OCI-LY7 (cell line): ENCODE results near the gene PYHIN1. TPM values are rescaled to one million over a fixed set of nuclear protein-coding genes. Genes with fewer than 3 reads are reported as not detected.

Experiments used
- BruUV-seq: library from RNA; stranded (reverse); fragments of 400-500 nt; replicated peaks from 2 replicates; lab custom pipeline; 2021; lab: Mats Ljungman, UMichigan
- CTCF ChIA-PET: fragments of 300-600 bp; sonication (Branson Sonifier 250); formaldehyde crosslinking; loops from one replicate; lab custom pipeline; 2022; ENCODE audit warnings: antibody characterized with exemption; ENCODE audit not compliant: unreplicated experiment; lab: Charles Lee
- POLR2A ChIA-PET: fragments of 300-600 bp; sonication (Branson Sonifier 250); formaldehyde crosslinking; loops from one replicate; lab custom pipeline; 2022; ENCODE audit warnings: antibody characterized with exemption; lab: Charles Lee
- DNase-seq: peaks from one replicate; pipeline ENCODE4 v3.0.0-alpha.2; 2015; ENCODE audit warnings: low spot score
- H2AFZ ChIP-seq: fragments of 200-600 bp; sonication (generic), shearing (Covaris generic); 2 replicates; pipeline ENCODE4 v1.6.1; 2014; ENCODE audit warnings: mild to moderate bottlenecking, antibody characterized with exemption, low read length, moderate library complexity
- H3K27ac ChIP-seq: fragments of 200-600 bp; sonication (generic); 2 replicates; pipeline ENCODE4 v1.5.1; 2014; ENCODE audit warnings: mixed run types, low read depth, mild to moderate bottlenecking, moderate library complexity, low read length, inconsistent platforms; ENCODE audit not compliant: poor library complexity, severe bottlenecking
- H3K36me3 ChIP-seq: fragments of 200-600 bp; sonication (generic); 2 replicates; pipeline ENCODE4 v1.6.1; 2014; ENCODE audit warnings: mild to moderate bottlenecking, antibody characterized with exemption, low read length, moderate library complexity, mixed read lengths; ENCODE audit not compliant: insufficient read depth
- H3K4me1 ChIP-seq: fragments of 200-600 bp; sonication (generic); 2 replicates; pipeline ENCODE4 v1.5.1; 2014; ENCODE audit warnings: mild to moderate bottlenecking, low read length; ENCODE audit not compliant: insufficient read depth, poor library complexity, severe bottlenecking
- H3K4me2 ChIP-seq: fragments of 200-600 bp; sonication (generic); 2 replicates; pipeline ENCODE4 v1.6.1; 2014; ENCODE audit warnings: mild to moderate bottlenecking, low read length
- H3K4me3 ChIP-seq: fragments of 200-600 bp; sonication (generic); 2 replicates; pipeline ENCODE4 v1.5.1; 2014; ENCODE audit warnings: mild to moderate bottlenecking, low read depth, low read length; ENCODE audit not compliant: poor library complexity, severe bottlenecking
- H3K79me2 ChIP-seq: fragments of 200-600 bp; sonication (generic); 2 replicates; pipeline ENCODE4 v1.6.1; 2016; ENCODE audit warnings: low read depth, mild to moderate bottlenecking, low read length, moderate library complexity, mixed read lengths; ENCODE audit not compliant: insufficient read depth
- H3K9me2 ChIP-seq: fragments of 200-600 bp; sonication (generic); 2 replicates; pipeline ENCODE4 v1.6.1; 2016; ENCODE audit warnings: mild to moderate bottlenecking, low read length, mixed read lengths; ENCODE audit not compliant: insufficient read depth
- H3K9me3 ChIP-seq: fragments of 200-600 bp; sonication (generic); 2 replicates; pipeline ENCODE4 v1.6.1; 2014; ENCODE audit warnings: mild to moderate bottlenecking, mixed run types, low read length, mixed read lengths
- H4K20me1 ChIP-seq: fragments of 200-600 bp; sonication (generic); 2 replicates; pipeline ENCODE4 v1.6.1; 2014; ENCODE audit warnings: mild to moderate bottlenecking, antibody characterized with exemption, low read length, moderate library complexity, mixed read lengths; ENCODE audit not compliant: insufficient read depth
- EZH2phosphoT487 ChIP-seq: fragments of 200-600 bp; sonication (generic); IDR thresholded peaks from 2 replicates; pipeline ENCODE4 v1.6.1; 2018; ENCODE audit warnings: low read depth, borderline replicate concordance, mild to moderate bottlenecking, mixed run types, antibody characterized with exemption, low read length, moderate library complexity, mixed read lengths
- intact Hi-C: fragments of 100-400 bp; cut with micrococcal nuclease; formaldehyde crosslinking; loops from one replicate; pipeline ENCODE4 v1.10.0; 2022; ENCODE audit not compliant: unreplicated experiment
- total RNA-seq, 2 experiments: library from RNA; depleted of rRNA in 1 of 2; stranded (reverse); fragments of >200 nt in 1 of 2; shearing (Covaris generic) in 1 of 2; gene quantifications; 2 replicates each; pipeline ENCODE4 v1.2.3, GENCODE V29; 2014 to 2022
- TF ChIP-seq, protein P1 (sequence below): fragments of 200-600 bp; sonication (generic); conservative IDR thresholded peaks from 2 replicates; pipeline ENCODE4 v1.5.1; 2014; ENCODE audit warnings: mild to moderate bottlenecking, antibody characterized with exemption, low read length, moderate library complexity, mixed read lengths

Gene PYHIN1
- total RNA-seq, 2 experiments from 2014 or later = 18.2 to 42.5 TPM

DNA sequence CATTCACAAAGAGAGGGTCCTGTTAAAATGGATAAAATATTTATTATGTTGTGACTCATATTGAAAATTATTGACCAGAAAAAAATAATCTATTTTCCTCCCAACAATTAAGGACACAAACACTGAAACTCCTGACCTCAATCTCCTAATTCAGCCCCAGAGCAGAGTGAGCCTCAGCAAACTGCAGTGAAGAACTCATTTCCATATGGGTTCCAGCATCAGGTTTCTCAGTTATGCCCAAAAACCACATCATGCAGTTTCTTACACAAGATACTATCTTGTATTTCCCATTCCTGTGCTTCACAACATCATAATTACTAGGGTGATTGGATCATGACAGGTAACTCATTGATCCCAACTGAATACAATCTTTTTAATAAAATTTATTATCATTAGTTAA is 15.4 kb downstream of the PYHIN1 start:
- Histone ChIP-seq H2AFZ (no peak overlapping the region), H3K9me3 (no peaks in the 10 kb centered on the region), H3K9me2 (no peaks in the 10 kb centered on the region), H3K4me3 (no peak overlapping the region), H3K27ac (no peak overlapping the region), H3K36me3 (peaks cover 70% of the 10 kb centered on the region), H3K4me2 (no peak overlapping the region), H3K4me1 (peaks cover 20% of the 10 kb centered on the region), H4K20me1 (no peaks in the 10 kb centered on the region), H3K79me2 (no peaks in the 10 kb centered on the region)
- no TSS peak for BruUV-seq
- ChIA-PET CTCF (no interaction called here), POLR2A (no interaction called here)
- intact Hi-C loops = no loop called here
- DNase-seq = no peak
- TF ChIP-seq, protein P1, sequence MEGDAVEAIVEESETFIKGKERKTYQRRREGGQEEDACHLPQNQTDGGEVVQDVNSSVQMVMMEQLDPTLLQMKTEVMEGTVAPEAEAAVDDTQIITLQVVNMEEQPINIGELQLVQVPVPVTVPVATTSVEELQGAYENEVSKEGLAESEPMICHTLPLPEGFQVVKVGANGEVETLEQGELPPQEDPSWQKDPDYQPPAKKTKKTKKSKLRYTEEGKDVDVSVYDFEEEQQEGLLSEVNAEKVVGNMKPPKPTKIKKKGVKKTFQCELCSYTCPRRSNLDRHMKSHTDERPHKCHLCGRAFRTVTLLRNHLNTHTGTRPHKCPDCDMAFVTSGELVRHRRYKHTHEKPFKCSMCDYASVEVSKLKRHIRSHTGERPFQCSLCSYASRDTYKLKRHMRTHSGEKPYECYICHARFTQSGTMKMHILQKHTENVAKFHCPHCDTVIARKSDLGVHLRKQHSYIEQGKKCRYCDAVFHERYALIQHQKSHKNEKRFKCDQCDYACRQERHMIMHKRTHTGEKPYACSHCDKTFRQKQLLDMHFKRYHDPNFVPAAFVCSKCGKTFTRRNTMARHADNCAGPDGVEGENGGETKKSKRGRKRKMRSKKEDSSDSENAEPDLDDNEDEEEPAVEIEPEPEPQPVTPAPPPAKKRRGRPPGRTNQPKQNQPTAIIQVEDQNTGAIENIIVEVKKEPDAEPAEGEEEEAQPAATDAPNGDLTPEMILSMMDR = no peak
- no peak for TF ChIP-seq EZH2phosphoT487

DNA sequence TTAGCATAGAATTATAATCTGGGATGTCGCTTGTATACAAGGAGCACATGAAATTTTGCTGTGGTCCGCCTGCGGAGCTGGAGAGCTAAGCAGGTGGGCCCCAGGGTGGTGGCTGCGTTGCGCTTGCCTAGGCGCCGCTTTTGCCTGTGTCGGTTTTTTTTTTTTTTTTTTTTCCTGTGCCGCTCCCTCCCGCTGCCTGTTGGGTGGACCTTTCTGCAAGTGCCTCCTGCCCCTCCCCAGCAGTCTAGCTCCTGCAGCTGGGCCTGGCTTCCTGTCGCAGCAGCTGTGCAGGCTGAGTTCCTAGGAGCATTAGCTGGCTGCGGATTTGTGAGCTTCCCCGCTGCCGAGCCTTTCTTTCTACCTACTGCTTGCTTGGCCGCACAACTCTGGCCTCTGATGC is 20.6 kb downstream of the PYHIN1 start:
- intact Hi-C loops = loop anchor here (1.0 to 5.0 kb wide), 5 partner anchors 21 to 665 kb away; partner anchors contain the start of genes CD1C and PYHIN1
- H3K9me3 ChIP-seq = no peaks in the 10 kb centered on the region
- H3K4me1 ChIP-seq = peaks cover 31% of the 10 kb centered on the region
- peak overlapping the region; percentile 99 for H3K27ac ChIP-seq
- peak overlapping the region; percentile 85 for H3K4me2 ChIP-seq
- peaks cover 30% of the 10 kb centered on the region for H3K36me3 ChIP-seq
- no peaks in the 10 kb centered on the region for H3K79me2 ChIP-seq
- ChIA-PET CTCF (interaction anchor here (0.8 kb wide), 1 partner anchor 24 kb away, joined by 3 read pairs; no protein-coding TSS in a partner anchor), POLR2A (interaction anchor here (0.6 to 1.4 kb wide), 11 partner anchors 15 to 1246 kb away, joined by 3 to 14 read pairs (median 4); partner anchors contain the start of gene IFI16)
- H3K9me2 ChIP-seq = no peaks in the 10 kb centered on the region
- peak; percentile 97 for DNase-seq
- H3K4me3 ChIP-seq = peak overlapping the region; percentile 61
- no TSS peak for BruUV-seq
- H4K20me1 ChIP-seq = no peaks in the 10 kb centered on the region
- TF ChIP-seq, protein P1 = peak; percentile 52; the same call in 1 of the 2 replicates
- no peak for TF ChIP-seq EZH2phosphoT487
- peak overlapping the region; percentile 73; the same call in 1 of the 2 replicates for H2AFZ ChIP-seq

DNA sequence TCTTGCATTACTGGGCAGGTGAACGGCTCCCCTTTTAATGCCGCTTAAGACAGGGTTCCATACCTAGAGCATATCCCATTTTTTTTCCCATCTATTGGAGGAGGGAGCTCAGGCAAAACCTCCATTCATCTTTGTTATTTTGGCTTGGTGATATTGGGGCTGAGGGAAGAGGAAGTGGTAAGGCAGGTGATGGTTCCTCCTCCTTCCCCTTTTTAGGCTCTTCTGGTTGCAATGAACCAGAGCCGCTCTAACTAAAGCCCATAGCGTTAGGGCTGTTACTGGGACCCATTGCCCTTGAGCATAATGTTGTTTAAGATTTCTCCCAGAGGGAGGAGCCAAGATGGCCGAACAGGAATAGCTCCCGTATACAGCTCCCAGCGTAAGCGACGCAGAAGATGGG is 21.1 kb downstream of the PYHIN1 start:
- CTCF ChIA-PET = interaction anchor here (0.8 kb wide), 1 partner anchor 24 kb away, joined by 3 read pairs; no protein-coding TSS in a partner anchor
- no peak overlapping the region; the same call in 1 of the 2 replicates for H2AFZ ChIP-seq

More for the DNA sequence above, 21.1 kb downstream of the PYHIN1 start:
- peak overlapping the region; percentile 85 for H3K4me2 ChIP-seq
- H3K9me2 ChIP-seq = no peaks in the 10 kb centered on the region
- peak; percentile 91 for DNase-seq
- intact Hi-C loops = loop anchor here (1.0 to 5.0 kb wide), 5 partner anchors 21 to 665 kb away; partner anchors contain the start of genes CD1C and PYHIN1
- H3K4me1 ChIP-seq = peaks cover 31% of the 10 kb centered on the region
- TF ChIP-seq EZH2phosphoT487 = no peak
- TF ChIP-seq, protein P1 = no peak
- H3K9me3 ChIP-seq = no peaks in the 10 kb centered on the region
- peak overlapping the region; percentile 99 for H3K27ac ChIP-seq
- H3K36me3 ChIP-seq = peaks cover 27% of the 10 kb centered on the region
- POLR2A ChIA-PET = interaction anchor here (0.7 to 1.4 kb wide), 8 partner anchors 14 to 1246 kb away, joined by 3 to 14 read pairs (median 4); partner anchors contain the start of gene IFI16
- H4K20me1 ChIP-seq = no peaks in the 10 kb centered on the region
- peak overlapping the region; percentile 61 for H3K4me3 ChIP-seq
- H3K79me2 ChIP-seq = no peaks in the 10 kb centered on the region
- no TSS peak for BruUV-seq
